Natural killer cell (primary cell): ENCODE measurements around the gene ANKRD28. TPM values are rescaled to one million over a fixed set of nuclear protein-coding genes. Genes with fewer than 3 reads are reported as not detected.
A peak's percentile ranks its signal among the peaks of the same experiment; 100 is the strongest.
"Not testable (repeated sequence)": the region's sequence is repeated elsewhere in the genome, so short reads cannot be mapped to it uniquely, and the experiment has no call there.

Source experiments
- ATAC-seq, 3 donors: fragments of 150-1000 bp in 2 of 3; fragments of 200-7000 bp in 1 of 3; cut with Tn5 transposase; 1 replicate in 1 of 3; 2 replicates in 2 of 3; pipeline ENCODE4 v1.10.0; 2021; ENCODE audit warnings: mild to moderate bottlenecking in 2 of 3, moderate library complexity in 2 of 3
- DNase-seq, 2 donors: peaks; one replicate each; pipeline versions ENCODE4 v3.0.0 to v3.0.0-alpha.2; 2013 to 2021; ENCODE audit warnings: mixed read lengths in 1 of 2
- H3K27ac ChIP-seq: one replicate; pipeline ENCODE4 v1.5.1; 2013; ENCODE audit warnings: mild to moderate bottlenecking, low read length
- H3K27me3 ChIP-seq: one replicate; pipeline ENCODE4 v1.6.1; 2013; ENCODE audit warnings: low read length; ENCODE audit not compliant: control insufficient read depth, insufficient read depth
- H3K36me3 ChIP-seq: one replicate; pipeline ENCODE4 v1.6.1; 2013; ENCODE audit warnings: low read length; ENCODE audit not compliant: control insufficient read depth, insufficient read depth
- H3K4me1 ChIP-seq: one replicate; pipeline ENCODE4 v1.6.1; 2013; ENCODE audit warnings: low read length; ENCODE audit not compliant: control insufficient read depth, insufficient read depth
- H3K4me3 ChIP-seq: one replicate; pipeline ENCODE4 v1.5.1; 2013; ENCODE audit warnings: low read length
- H3K9me3 ChIP-seq: one replicate; pipeline ENCODE4 v1.6.1; 2013; ENCODE audit warnings: low read length; ENCODE audit not compliant: control insufficient read depth, insufficient read depth
- H3K27ac Mint-ChIP-seq, 2 donors: one replicate each; pipeline ENCODE4 v1.8.0; 2022; ENCODE audit warnings: mild to moderate bottlenecking in 2 of 2, mixed read lengths in 2 of 2, moderate library complexity in 1 of 2
- H3K27me3 Mint-ChIP-seq, 2 donors: one replicate each; pipeline ENCODE4 v1.8.0; 2022; ENCODE audit warnings: low read depth in 2 of 2, mixed read lengths in 2 of 2
- H3K36me3 Mint-ChIP-seq: one replicate; pipeline ENCODE4 v1.8.0; 2022; ENCODE audit warnings: mixed read lengths
- H3K4me1 Mint-ChIP-seq, 2 donors: one replicate each; pipeline ENCODE4 v1.8.0; 2022; ENCODE audit warnings: mixed read lengths in 2 of 2
- H3K4me3 Mint-ChIP-seq: one replicate; pipeline ENCODE4 v1.8.0; 2022; ENCODE audit warnings: mild to moderate bottlenecking, moderate library complexity, mixed read lengths
- H3K9me3 Mint-ChIP-seq, 2 donors: one replicate each; pipeline ENCODE4 v1.8.0; 2022; ENCODE audit warnings: mixed read lengths in 2 of 2
- CTCF ChIP-seq: fragments of 200-600 bp; IDR thresholded peaks from one replicate; pipeline ENCODE4 v1.8.0; 2022; ENCODE audit warnings: antibody characterized with exemption
- WGBS: methylation state at CpG from one replicate; pipeline ENCODE4 v1.1.7; 2013; ENCODE audit warnings: missing lambda C conversion rate; ENCODE audit not compliant: insufficient coverage; 5-methylcytosine and 5-hydroxymethylcytosine counted together
- intact Hi-C: fragments of 100-400 bp; cut with micrococcal nuclease; formaldehyde crosslinking; loops from one replicate; pipeline ENCODE4 v1.14.2; 2022
- total RNA-seq, 4 donors: library from RNA; stranded (reverse); fragments of 120-200 nt in 1 of 4; gene quantifications; one replicate each; pipeline versions ENCODE4 v1.2.3 to v1.2.4, GENCODE V29; 2013 to 2022

The ANKRD28 gene
- total RNA-seq, 3 donors from 2014 or later (not counting 1 experiment from before 2014, with no cell fraction given): 58.0 to 99.7 (median 91.7) TPM

- no peaks in the 10 kb centered on the region for H3K9me3 Mint-ChIP-seq
- H3K4me3 Mint-ChIP-seq: no peak overlapping the region
- no peaks in the 10 kb centered on the region for H3K36me3 Mint-ChIP-seq
- Histone ChIP-seq H3K9me3 (no peaks in the 10 kb centered on the region), H3K27ac (no peak overlapping the region), H3K27me3 (no peaks in the 10 kb centered on the region), H3K36me3 (no peaks in the 10 kb centered on the region), H3K4me3 (no peak overlapping the region), H3K4me1 (no peaks in the 10 kb centered on the region)
- no peaks in the 10 kb centered on the region for H3K27me3 Mint-ChIP-seq
- H3K27ac Mint-ChIP-seq: peak overlapping the region in 1 of 2 donors; percentile 43
- intact Hi-C loops: no loop called here
- ATAC-seq: no peak
- H3K4me1 Mint-ChIP-seq: peaks cover 30 to 55% of the 10 kb centered on the region in 2 donors
- WGBS: 95% methylated on average over 2 of the region's 2 CpGs
- no peak for DNase-seq
- TF ChIP-seq CTCF: no peak
Observed at GRCh38 chr3:15778332-15778858, 19.4 kb downstream of the ANKRD28 start.

GRCh38 chr3:15774931-15775560 lies 22.7 kb downstream of the ANKRD28 start:
- H3K4me1 ChIP-seq, DNase-seq, H3K27me3 Mint-ChIP-seq, H3K36me3 Mint-ChIP-seq, H3K9me3 ChIP-seq, intact Hi-C loops, H3K4me3 Mint-ChIP-seq, H3K27ac Mint-ChIP-seq, H3K27ac ChIP-seq, ATAC-seq, H3K4me3 ChIP-seq, H3K36me3 ChIP-seq, H3K27me3 ChIP-seq, H3K9me3 Mint-ChIP-seq: not testable (repeated sequence)
- H3K4me1 Mint-ChIP-seq: peaks cover 22 to 75% of the 10 kb centered on the region in 2 donors
- WGBS: 81% methylated on average over 6 of the region's 6 CpGs

GRCh38 chr3:15771444-15771843 lies 26.3 kb downstream of the ANKRD28 start:
- no peak overlapping the region for H3K27ac ChIP-seq
- Mint-ChIP-seq H3K4me3 (no peak overlapping the region), H3K27ac (peak overlapping the region in 1 of 2 donors; percentile 14), H3K36me3 (no peaks in the 10 kb centered on the region), H3K4me1 (peaks cover 11 to 64% of the 10 kb centered on the region in 2 donors), H3K9me3 (no peaks in the 10 kb centered on the region), H3K27me3 (no peaks in the 10 kb centered on the region)
- H3K27me3 ChIP-seq: no peaks in the 10 kb centered on the region
- no peak overlapping the region for H3K4me3 ChIP-seq
- H3K9me3 ChIP-seq: no peaks in the 10 kb centered on the region
- DNase-seq (no peak), ATAC-seq (no peak)
- no peaks in the 10 kb centered on the region for H3K4me1 ChIP-seq
- WGBS: 92% methylated on average over 1 of the region's 1 CpG
- H3K36me3 ChIP-seq: no peaks in the 10 kb centered on the region
- TF ChIP-seq CTCF: no peak
- intact Hi-C loops: no loop called here

- Mint-ChIP-seq H3K27ac (no peak overlapping the region), H3K27me3 (no peaks in the 10 kb centered on the region), H3K4me3 (no peak overlapping the region), H3K9me3 (no peaks in the 10 kb centered on the region), H3K36me3 (peaks cover 14% of the 10 kb centered on the region), H3K4me1 (peaks cover 6 to 50% of the 10 kb centered on the region in 2 donors)
- no peak overlapping the region for H3K4me3 ChIP-seq
- H3K27ac ChIP-seq: no peak overlapping the region
- TF ChIP-seq CTCF: no peak
- no CpG with 5 or more reads among the region's 2 CpGs for WGBS
- DNase-seq: no peak
- no peak for ATAC-seq
- peaks cover 2% of the 10 kb centered on the region for H3K36me3 ChIP-seq
- H3K27me3 ChIP-seq: no peaks in the 10 kb centered on the region
- intact Hi-C loops: no loop called here
- H3K9me3 ChIP-seq: no peaks in the 10 kb centered on the region
- no peaks in the 10 kb centered on the region for H3K4me1 ChIP-seq
Observed at GRCh38 chr3:15769256-15769915, 28.4 kb downstream of the ANKRD28 start.
